Type B pancreatic cell (in vitro differentiated cells): ENCODE results near the gene CHST5. TPM values are rescaled to one million over a fixed set of nuclear protein-coding genes. Genes with fewer than 3 reads are reported as not detected.

Source experiments
- DNase-seq: peaks from one replicate; pipeline ENCODE4 v3.0.0; 2021; ENCODE audit warnings: mixed read lengths; ENCODE audit not compliant: unreplicated experiment; ENCODE audit errors: extremely low spot score
- H3K27ac Mint-ChIP-seq: 2 replicates; pipeline ENCODE4 v1.8.0; 2021; ENCODE audit warnings: mild to moderate bottlenecking, mixed read lengths
- H3K27me3 Mint-ChIP-seq: 2 replicates; pipeline ENCODE4 v1.8.0; 2021; ENCODE audit warnings: mixed read lengths
- H3K36me3 Mint-ChIP-seq: 2 replicates; pipeline ENCODE4 v1.8.0; 2021; ENCODE audit warnings: mixed read lengths
- H3K4me1 Mint-ChIP-seq: one replicate; pipeline ENCODE4 v1.8.0; 2021; ENCODE audit warnings: mixed read lengths; ENCODE audit not compliant: unreplicated experiment
- H3K4me3 Mint-ChIP-seq: 2 replicates; pipeline ENCODE4 v1.8.0; 2021; ENCODE audit warnings: mild to moderate bottlenecking, mixed read lengths
- H3K9me3 Mint-ChIP-seq: 2 replicates; pipeline ENCODE4 v1.8.0; 2021; ENCODE audit warnings: mixed read lengths
- CTCF ChIP-seq: fragments of 200-600 bp; sonication (generic); conservative IDR thresholded peaks from 2 replicates; pipeline ENCODE4 v1.5.0; 2021; ENCODE audit warnings: antibody characterized with exemption, mild to moderate bottlenecking
- total RNA-seq: library from RNA; stranded (reverse); gene quantifications from 2 replicates; pipeline ENCODE4 v1.2.1, GENCODE V29; 2021; ENCODE audit warnings: low replicate concordance

Gene CHST5
- total RNA-seq, 1 donor from 2014 or later: 0.60 TPM

DNA sequence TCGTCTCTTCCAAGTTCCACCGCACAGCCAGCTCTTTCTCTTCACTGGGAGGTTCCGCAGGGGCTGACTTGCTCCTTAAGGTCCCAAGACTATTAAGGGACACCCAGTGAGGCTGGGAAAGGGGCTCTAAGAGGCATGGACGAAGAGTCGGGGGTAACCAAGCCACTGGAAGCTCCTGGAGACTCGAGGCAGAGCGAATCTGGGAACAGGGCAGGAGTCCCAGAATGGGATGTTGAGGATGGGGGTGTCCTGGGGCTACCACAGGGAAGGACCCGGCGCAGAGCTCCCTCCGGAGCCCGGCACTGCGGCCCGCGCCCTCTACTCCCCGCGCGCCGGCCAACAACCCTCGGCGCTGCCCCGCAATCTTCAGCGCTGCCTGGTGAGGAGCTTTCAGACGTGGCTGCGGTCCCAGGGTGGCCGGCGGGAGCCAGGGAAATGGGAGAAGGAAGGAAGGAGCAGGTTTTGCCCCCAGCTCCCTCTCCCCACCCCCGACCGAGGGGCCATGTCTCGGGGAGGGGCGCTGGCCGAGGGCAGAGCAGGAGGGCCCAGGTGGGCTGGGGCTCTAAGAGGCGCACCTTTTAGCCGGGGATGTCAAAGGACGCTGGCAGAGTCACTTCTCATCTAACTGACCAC is 581 bp downstream of the CHST5 start:
- no peak overlapping the region for H3K4me3 Mint-ChIP-seq
- H3K27me3 Mint-ChIP-seq: no peaks in the 10 kb centered on the region
- no peak overlapping the region for H3K27ac Mint-ChIP-seq
- H3K4me1 Mint-ChIP-seq: no peaks in the 10 kb centered on the region
- no peak for TF ChIP-seq CTCF
- no peaks in the 10 kb centered on the region for H3K9me3 Mint-ChIP-seq
- DNase-seq: no peak
- H3K36me3 Mint-ChIP-seq: peaks cover 1% of the 10 kb centered on the region

DNA sequence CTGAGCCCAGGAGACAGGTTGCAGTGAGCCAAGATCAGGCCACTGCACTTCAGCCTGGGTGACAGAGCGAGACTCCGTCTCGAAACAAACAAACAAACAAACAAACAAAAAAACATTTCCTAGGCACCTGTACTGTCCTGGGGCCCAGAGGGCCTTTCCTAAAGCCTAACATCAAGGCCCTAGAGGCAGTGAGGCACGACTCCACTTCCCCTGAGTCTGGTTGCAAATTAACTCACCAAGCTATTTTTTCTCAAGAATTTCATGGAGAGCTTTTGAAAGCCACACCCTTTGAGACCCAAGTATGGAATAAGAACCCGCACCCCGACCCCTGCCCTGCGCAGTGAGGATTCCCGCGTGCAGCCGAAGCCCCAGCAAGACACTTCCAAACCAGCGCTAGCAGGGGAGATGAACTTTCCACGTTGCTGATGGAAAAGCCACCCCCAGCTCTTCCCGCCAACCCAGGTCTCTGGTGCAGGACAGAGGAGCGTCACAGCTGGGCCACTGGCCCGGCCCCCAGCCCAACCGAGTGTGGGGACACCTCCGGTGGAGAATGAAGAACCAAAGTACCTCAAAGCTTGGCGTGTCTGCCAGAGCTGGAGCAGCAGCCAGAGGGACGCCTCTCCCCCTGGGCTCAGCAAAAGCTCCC is 1.2 kb downstream of the CHST5 start:
- no peaks in the 10 kb centered on the region for H3K4me1 Mint-ChIP-seq

DNA sequence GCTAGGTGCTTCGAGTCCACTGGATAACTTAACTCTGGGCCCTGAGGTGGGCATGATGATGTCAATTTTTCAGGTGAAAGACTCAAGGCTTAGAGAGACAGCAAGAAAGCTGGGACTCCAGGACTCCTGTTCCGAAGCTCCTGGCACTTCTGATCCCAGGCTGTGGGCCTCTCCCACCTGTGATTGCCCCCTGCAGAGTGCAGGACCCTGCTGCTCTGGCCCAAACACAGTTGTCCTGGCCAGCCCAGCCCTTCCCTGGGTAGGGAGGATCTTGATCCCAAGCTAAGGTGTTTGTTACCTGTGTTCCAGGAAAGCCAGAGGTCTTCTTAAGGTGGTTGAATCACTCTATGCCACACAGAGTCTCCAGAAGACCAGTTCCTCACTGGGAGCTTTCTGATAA is 3.1 kb downstream of the CHST5 start:
- H3K27me3 Mint-ChIP-seq: no peaks in the 10 kb centered on the region
- no peak overlapping the region for H3K27ac Mint-ChIP-seq
- DNase-seq: no peak
- no peaks in the 10 kb centered on the region for H3K36me3 Mint-ChIP-seq
- no peak overlapping the region for H3K4me3 Mint-ChIP-seq
- H3K9me3 Mint-ChIP-seq: no peaks in the 10 kb centered on the region
- TF ChIP-seq CTCF: no peak
- no peaks in the 10 kb centered on the region for H3K4me1 Mint-ChIP-seq

More for the DNA sequence above, 1.2 kb downstream of the CHST5 start:
- Mint-ChIP-seq H3K27me3 (no peaks in the 10 kb centered on the region), H3K4me3 (no peak overlapping the region), H3K27ac (no peak overlapping the region), H3K36me3 (no peaks in the 10 kb centered on the region), H3K9me3 (no peaks in the 10 kb centered on the region)
- TF ChIP-seq CTCF: no peak
- no peak for DNase-seq

DNA sequence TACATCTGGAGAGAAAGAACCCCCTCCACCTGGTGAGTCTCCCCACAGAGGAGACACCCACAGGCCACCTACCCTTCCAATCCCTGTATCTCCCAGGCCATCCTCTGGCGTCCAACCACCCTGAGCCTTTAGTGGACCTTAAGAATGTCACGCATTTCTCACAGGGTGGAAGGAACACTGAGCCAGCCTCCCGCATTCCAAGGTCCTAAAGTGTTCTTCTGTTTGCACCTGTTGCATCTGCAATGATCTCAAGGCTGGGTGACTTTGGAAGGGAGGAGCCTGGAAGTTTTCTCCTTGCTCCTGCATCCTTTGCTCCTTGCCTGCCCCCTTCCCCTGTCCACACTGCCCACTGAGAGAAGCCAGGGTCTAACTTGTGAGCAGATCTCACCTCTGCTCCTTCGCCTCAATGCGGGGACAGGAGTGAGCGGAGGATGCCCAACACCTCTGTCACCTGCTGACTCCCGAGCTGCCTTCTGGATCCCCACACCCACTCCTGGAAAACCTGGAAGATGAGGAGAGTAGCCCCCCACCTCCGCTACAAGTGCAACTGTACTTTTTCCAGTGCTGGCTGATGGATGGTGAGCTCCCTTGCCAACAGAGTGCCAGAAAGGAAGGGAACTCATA is 3.7 kb downstream of the CHST5 start:
- H3K4me1 Mint-ChIP-seq: no peaks in the 10 kb centered on the region
- no peak for TF ChIP-seq CTCF
- H3K27me3 Mint-ChIP-seq: no peaks in the 10 kb centered on the region
- H3K9me3 Mint-ChIP-seq: no peaks in the 10 kb centered on the region
- H3K27ac Mint-ChIP-seq: no peak overlapping the region
- no peak overlapping the region for H3K4me3 Mint-ChIP-seq
- DNase-seq: no peak
- no peaks in the 10 kb centered on the region for H3K36me3 Mint-ChIP-seq

DNA sequence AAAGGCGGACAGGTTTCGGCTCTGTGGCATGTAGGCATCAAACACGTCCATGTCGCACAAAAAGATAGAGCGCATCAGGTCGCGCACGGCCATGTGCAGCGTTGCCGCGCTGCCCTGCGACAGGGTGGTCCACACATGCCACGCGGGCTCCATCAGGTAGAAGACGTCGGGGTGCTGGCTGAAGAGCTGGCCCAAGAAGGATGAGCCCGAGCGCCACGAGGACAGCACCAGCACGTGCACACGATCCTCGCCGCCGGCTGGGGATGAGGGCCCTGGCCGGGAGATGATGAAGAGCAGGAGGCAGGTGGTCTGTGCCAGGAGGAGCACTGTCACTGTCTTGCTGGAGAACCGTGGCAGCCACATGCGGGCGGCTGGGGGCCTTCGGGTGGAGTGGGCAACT is 5.9 kb downstream of the CHST5 start:
- H3K27ac Mint-ChIP-seq: no peak overlapping the region
- DNase-seq: no peak
- no peak overlapping the region for H3K4me3 Mint-ChIP-seq
- no peaks in the 10 kb centered on the region for H3K9me3 Mint-ChIP-seq
- H3K27me3 Mint-ChIP-seq: no peaks in the 10 kb centered on the region
- no peak for TF ChIP-seq CTCF
- H3K4me1 Mint-ChIP-seq: no peaks in the 10 kb centered on the region
- no peaks in the 10 kb centered on the region for H3K36me3 Mint-ChIP-seq
